Adrenal gland (tissue), 5 donors: ENCODE data around the gene RAB40A.

Source experiments
- POLR2A ChIP-seq, 2 donors: fragments of 450-650 bp; IDR thresholded peaks; one replicate each; pipeline ENCODE4 v1.6.1; 2017; ENCODE audit warnings: antibody characterized with exemption in 2 of 2, mild to moderate bottlenecking in 2 of 2, moderate library complexity in 1 of 2
- TF ChIP-seq, protein P1 (sequence below), 6 experiments: fragments of 450-650 bp in 4 of 6; fragments of 200-600 bp in 2 of 6; sonication (generic) in 1 of 6; IDR thresholded peaks; 1 replicate in 5 of 6; 2 replicates in 1 of 6; pipeline versions ENCODE4 v1.5.1 to v1.8.0; 2016 to 2021; ENCODE audit warnings: antibody characterized with exemption in 6 of 6, mild to moderate bottlenecking in 2 of 6, moderate library complexity in 1 of 6
- donor health status: DM: no; HTN: no; CAD: no.

DNA sequence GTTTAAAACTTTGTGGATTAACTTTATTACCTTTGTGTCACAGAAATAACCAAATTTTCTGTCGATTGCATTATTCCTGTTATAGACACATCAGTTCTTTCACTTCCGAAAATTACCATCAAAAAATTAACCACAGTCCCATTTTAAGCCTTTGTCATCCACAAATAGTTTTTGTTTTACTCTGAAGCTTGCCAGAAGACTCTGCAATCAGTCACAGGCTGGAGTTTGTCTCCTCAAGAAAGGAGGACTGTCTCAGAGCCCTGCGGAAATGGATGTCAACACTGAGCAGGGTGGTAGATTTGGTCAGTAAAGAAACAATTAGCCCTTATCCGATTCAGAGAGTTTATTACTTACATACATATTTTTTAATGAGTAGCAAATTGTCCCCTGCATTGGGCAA is 45.9 kb upstream of the RAB40A start:
- TF ChIP-seq POLR2A (IDR thresholded peaks at IDR 0.05), result no peak
- TF ChIP-seq, protein P1, sequence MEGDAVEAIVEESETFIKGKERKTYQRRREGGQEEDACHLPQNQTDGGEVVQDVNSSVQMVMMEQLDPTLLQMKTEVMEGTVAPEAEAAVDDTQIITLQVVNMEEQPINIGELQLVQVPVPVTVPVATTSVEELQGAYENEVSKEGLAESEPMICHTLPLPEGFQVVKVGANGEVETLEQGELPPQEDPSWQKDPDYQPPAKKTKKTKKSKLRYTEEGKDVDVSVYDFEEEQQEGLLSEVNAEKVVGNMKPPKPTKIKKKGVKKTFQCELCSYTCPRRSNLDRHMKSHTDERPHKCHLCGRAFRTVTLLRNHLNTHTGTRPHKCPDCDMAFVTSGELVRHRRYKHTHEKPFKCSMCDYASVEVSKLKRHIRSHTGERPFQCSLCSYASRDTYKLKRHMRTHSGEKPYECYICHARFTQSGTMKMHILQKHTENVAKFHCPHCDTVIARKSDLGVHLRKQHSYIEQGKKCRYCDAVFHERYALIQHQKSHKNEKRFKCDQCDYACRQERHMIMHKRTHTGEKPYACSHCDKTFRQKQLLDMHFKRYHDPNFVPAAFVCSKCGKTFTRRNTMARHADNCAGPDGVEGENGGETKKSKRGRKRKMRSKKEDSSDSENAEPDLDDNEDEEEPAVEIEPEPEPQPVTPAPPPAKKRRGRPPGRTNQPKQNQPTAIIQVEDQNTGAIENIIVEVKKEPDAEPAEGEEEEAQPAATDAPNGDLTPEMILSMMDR (IDR thresholded peaks at IDR 0.05), result no peak
